Endodermal cell (in vitro differentiated cells): ENCODE data around the gene MIA3. TPM values are rescaled to one million over a fixed set of nuclear protein-coding genes. Genes with fewer than 3 reads are reported as not detected.

Experiments
- DNase-seq: peaks from one replicate; pipeline ENCODE4 v3.0.0-alpha.2; 2017
- H3K27ac ChIP-seq: 2 replicates; pipeline ENCODE4 v1.5.1; 2013; ENCODE audit warnings: mild to moderate bottlenecking, low read depth, low read length, moderate library complexity
- H3K27me3 ChIP-seq: 2 replicates; pipeline ENCODE4 v1.6.1; 2013; ENCODE audit warnings: mild to moderate bottlenecking, low read length, moderate library complexity; ENCODE audit not compliant: insufficient read depth, control insufficient read depth, poor library complexity, severe bottlenecking
- H3K36me3 ChIP-seq: 2 replicates; pipeline ENCODE4 v1.7.0; 2013; ENCODE audit warnings: mild to moderate bottlenecking, low read length, moderate library complexity; ENCODE audit not compliant: control insufficient read depth, insufficient read depth
- H3K4me1 ChIP-seq: one replicate; pipeline ENCODE4 v1.7.0; 2013; ENCODE audit warnings: low read length; ENCODE audit not compliant: control insufficient read depth, insufficient read depth
- H3K4me3 ChIP-seq: 2 replicates; pipeline ENCODE4 v1.5.1; 2013; ENCODE audit warnings: mild to moderate bottlenecking, low read length, moderate library complexity
- H3K9ac ChIP-seq: 2 replicates; pipeline ENCODE4 v1.6.1; 2013; ENCODE audit warnings: mild to moderate bottlenecking, low read length, moderate library complexity; ENCODE audit not compliant: poor library complexity, severe bottlenecking; ENCODE audit errors: extremely low read depth
- H3K9me3 ChIP-seq: 2 replicates; pipeline ENCODE4 v1.6.1; 2013; ENCODE audit warnings: mild to moderate bottlenecking, low read length, moderate library complexity; ENCODE audit not compliant: control insufficient read depth
- H3K27ac Mint-ChIP-seq: 2 replicates; pipeline ENCODE4 v1.8.0; 2020; ENCODE audit warnings: mixed read lengths
- H3K27me3 Mint-ChIP-seq: 2 replicates; pipeline ENCODE4 v1.8.0; 2021; ENCODE audit warnings: mild to moderate bottlenecking, mixed read lengths; ENCODE audit not compliant: insufficient read depth
- H3K36me3 Mint-ChIP-seq: 2 replicates; pipeline ENCODE4 v1.8.0; 2020; ENCODE audit warnings: low read depth, mixed read lengths
- H3K4me1 Mint-ChIP-seq: 2 replicates; pipeline ENCODE4 v1.8.0; 2020; ENCODE audit warnings: mixed read lengths
- H3K4me3 Mint-ChIP-seq: 2 replicates; pipeline ENCODE4 v1.8.0; 2020; ENCODE audit warnings: mild to moderate bottlenecking, moderate library complexity, mixed read lengths
- H3K9me3 Mint-ChIP-seq: 2 replicates; pipeline ENCODE4 v1.8.0; 2020; ENCODE audit warnings: mild to moderate bottlenecking, mixed read lengths
- CTCF ChIP-seq: fragments of 200-600 bp; sonication (generic); conservative IDR thresholded peaks from 2 replicates; pipeline ENCODE4 v1.5.0; 2021; ENCODE audit warnings: antibody characterized with exemption, mild to moderate bottlenecking
- WGBS, 2 experiments: methylation state at CpG; one replicate each; pipeline versions ENCODE4 v1.1.5 to v1.1.7; 2013; ENCODE audit warnings: missing lambda C conversion rate in 2 of 2, mixed read lengths in 1 of 2; ENCODE audit not compliant: insufficient coverage in 1 of 2, insufficient read length in 1 of 2; 5-methylcytosine and 5-hydroxymethylcytosine counted together
- total RNA-seq, 2 donors: library from RNA; stranded (reverse); fragmentation: NEBNext Ultra II Directional in 1 of 2; extraction: Animal tissue kit (Norgen Biotek cat#: 25700) in 1 of 2; gene quantifications; 2 replicates in 1 of 2; 3 replicates in 1 of 2; pipeline ENCODE4 v1.2.1, GENCODE V29; 2021

Gene MIA3
- total RNA-seq, 2 donors from 2014 or later: 69.9 to 76.8 TPM

- no peak overlapping the region for H3K4me3 Mint-ChIP-seq
- peaks cover 57% of the 10 kb centered on the region for H3K36me3 Mint-ChIP-seq
- no peak overlapping the region for H3K27ac Mint-ChIP-seq
- no peak for DNase-seq
- Histone ChIP-seq H3K4me1 (no peaks in the 10 kb centered on the region), H3K36me3 (peaks cover 67% of the 10 kb centered on the region), H3K9ac (no peak overlapping the region), H3K4me3 (no peak overlapping the region), H3K27me3 (no peaks in the 10 kb centered on the region), H3K9me3 (no peaks in the 10 kb centered on the region), H3K27ac (no peak overlapping the region)
- H3K9me3 Mint-ChIP-seq: no peaks in the 10 kb centered on the region
- H3K4me1 Mint-ChIP-seq: peaks cover 10% of the 10 kb centered on the region
- no peak for TF ChIP-seq CTCF
- no peaks in the 10 kb centered on the region for H3K27me3 Mint-ChIP-seq
Measured at GRCh38 chr1:222623458-222623857, 5.6 kb downstream of the MIA3 start.

DNA sequence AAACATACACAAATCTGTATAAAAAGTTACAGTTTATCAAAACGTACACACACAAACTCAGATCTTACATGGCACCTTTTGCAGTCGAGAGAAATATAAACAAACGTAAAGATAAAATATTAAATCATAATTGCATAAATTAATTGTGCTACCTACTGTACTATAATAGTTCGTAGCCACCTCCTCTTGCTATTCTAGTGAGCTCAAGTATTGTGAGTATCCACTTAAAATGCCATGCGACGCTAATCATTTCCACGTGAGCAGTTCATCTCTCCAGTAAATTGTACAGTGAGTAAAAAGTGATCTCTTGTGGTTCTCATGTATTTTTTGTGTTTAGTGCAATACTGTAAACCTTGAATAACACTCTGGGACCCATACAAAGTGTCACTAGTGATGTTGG, 6.3 kb downstream of the MIA3 start:
- Histone ChIP-seq H3K36me3 (peaks cover 75% of the 10 kb centered on the region), H3K27me3 (no peaks in the 10 kb centered on the region), H3K27ac (no peak overlapping the region), H3K9me3 (no peaks in the 10 kb centered on the region), H3K4me3 (no peak overlapping the region), H3K9ac (no peak overlapping the region), H3K4me1 (no peaks in the 10 kb centered on the region)
- no peaks in the 10 kb centered on the region for H3K9me3 Mint-ChIP-seq
- H3K36me3 Mint-ChIP-seq: peaks cover 65% of the 10 kb centered on the region
- H3K4me3 Mint-ChIP-seq: no peak overlapping the region
- DNase-seq: no peak
- 98 to 100% methylated on average over 3 to 7 of the region's 7 CpGs for WGBS, 2 experiments
- no peak for TF ChIP-seq CTCF
- H3K4me1 Mint-ChIP-seq: peaks cover 6% of the 10 kb centered on the region
- no peak overlapping the region for H3K27ac Mint-ChIP-seq
- H3K27me3 Mint-ChIP-seq: no peaks in the 10 kb centered on the region

GRCh38 chr1:222627232-222627631, 9.3 kb downstream of the MIA3 start:
- Histone ChIP-seq H3K36me3 (peaks cover 93% of the 10 kb centered on the region), H3K4me3 (no peak overlapping the region), H3K9ac (no peak overlapping the region), H3K27ac (no peak overlapping the region), H3K9me3 (no peaks in the 10 kb centered on the region), H3K4me1 (no peaks in the 10 kb centered on the region), H3K27me3 (no peaks in the 10 kb centered on the region)
- Mint-ChIP-seq H3K4me1 (no peaks in the 10 kb centered on the region), H3K4me3 (no peak overlapping the region), H3K27ac (no peak overlapping the region), H3K9me3 (no peaks in the 10 kb centered on the region), H3K36me3 (peaks cover 74% of the 10 kb centered on the region), H3K27me3 (no peaks in the 10 kb centered on the region)
- no peak for TF ChIP-seq CTCF
- DNase-seq: no peak
- 93 to 100% methylated on average over 4 to 6 of the region's 6 CpGs for WGBS, 2 experiments
